GOT3 (cell line): ENCODE measurements around the gene STUB1.
A peak's percentile ranks its signal among the peaks of the same experiment; 100 is the strongest.

Source experiments
- DNase-seq: peaks from one replicate; lab custom pipeline; 2025; ENCODE audit warnings: mixed read lengths; lab: John Stamatoyannopoulos, UW

Gene STUB1

DNA sequence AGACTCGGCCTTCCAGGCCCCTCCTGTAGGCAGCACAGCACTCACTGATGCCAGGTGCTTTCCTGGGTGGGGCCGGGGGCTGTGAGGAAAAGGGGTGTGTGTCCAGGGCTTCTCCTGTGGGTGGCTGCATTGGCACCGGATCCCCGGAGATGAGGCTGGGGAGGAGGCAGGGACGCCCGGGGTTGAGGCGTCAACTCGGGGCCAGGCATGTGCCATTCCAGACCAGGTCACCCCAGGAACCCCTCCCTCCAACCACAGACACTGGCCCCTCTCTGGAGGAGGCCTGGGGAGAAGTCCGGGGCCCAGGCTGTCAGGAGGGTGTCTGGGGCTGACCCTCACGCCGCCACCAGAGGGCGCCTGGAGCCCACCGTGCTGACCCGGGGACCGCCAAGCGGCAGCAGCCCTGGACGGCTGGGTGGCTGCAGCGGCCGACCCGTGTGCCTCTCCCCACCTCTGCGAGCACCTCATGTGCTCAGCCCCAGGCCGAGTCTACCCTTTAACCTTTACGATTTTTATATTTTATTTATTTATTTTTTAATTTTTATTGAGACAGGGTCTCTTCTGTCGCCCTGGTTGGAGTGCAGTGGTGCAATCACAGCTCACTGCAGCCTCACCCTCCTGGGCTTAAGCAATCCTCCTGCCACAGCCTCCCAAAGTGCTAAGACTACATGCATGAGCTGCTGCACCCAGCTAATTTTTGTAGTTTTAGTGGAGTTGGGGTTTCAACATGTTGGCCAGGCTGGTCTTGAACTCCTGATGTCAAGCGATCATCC lies 31.5 kb downstream of the STUB1 start:
- DNase-seq, result peak; percentile 34

DNA sequence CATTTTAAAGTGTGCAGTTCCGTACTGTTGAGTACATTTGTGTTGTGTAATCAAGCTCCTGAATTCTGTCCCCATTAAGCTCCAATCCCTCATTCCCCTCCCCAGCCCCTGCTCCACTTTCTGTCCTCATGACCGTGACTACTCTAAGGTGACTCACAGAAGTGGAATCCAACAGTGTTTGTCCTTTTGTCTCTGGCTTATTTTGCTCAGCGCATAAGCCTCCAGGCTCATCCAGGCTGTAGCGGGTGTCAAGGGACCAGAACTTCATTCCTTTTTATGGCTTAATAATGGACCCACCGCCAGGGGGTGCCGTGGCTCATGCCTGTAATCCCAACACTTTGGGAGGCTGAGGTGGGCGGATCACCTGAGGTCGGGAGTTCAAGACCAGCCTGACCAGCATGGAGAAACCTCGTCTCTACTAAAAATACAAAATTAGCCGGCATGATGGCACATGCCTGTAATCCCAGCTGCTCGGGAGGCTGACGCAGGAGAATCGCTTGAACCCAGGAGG lies 32.6 kb downstream of the STUB1 start:
- DNase-seq, result peak; percentile 68

DNA sequence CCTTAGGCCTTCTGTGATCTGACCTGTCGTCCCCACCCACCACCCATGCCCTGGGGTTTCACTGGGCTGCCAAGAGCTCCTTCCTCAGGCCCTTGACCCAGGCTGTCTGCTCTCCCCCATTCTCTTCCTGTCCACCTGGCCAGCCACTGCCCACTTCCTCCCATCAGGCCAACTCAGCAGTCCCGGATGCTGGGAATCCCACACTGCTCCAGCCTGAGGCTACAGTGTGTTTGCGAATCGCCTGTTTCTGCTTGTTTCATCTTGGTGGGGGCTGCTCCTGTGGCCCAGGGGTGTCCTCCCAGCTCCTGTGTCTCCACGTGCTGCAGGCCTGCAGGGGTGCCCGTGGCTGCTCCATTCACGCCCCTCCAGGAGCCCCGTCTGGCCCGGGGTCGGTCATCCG lies 33.9 kb downstream of the STUB1 start:
- DNase-seq, result no peak

DNA sequence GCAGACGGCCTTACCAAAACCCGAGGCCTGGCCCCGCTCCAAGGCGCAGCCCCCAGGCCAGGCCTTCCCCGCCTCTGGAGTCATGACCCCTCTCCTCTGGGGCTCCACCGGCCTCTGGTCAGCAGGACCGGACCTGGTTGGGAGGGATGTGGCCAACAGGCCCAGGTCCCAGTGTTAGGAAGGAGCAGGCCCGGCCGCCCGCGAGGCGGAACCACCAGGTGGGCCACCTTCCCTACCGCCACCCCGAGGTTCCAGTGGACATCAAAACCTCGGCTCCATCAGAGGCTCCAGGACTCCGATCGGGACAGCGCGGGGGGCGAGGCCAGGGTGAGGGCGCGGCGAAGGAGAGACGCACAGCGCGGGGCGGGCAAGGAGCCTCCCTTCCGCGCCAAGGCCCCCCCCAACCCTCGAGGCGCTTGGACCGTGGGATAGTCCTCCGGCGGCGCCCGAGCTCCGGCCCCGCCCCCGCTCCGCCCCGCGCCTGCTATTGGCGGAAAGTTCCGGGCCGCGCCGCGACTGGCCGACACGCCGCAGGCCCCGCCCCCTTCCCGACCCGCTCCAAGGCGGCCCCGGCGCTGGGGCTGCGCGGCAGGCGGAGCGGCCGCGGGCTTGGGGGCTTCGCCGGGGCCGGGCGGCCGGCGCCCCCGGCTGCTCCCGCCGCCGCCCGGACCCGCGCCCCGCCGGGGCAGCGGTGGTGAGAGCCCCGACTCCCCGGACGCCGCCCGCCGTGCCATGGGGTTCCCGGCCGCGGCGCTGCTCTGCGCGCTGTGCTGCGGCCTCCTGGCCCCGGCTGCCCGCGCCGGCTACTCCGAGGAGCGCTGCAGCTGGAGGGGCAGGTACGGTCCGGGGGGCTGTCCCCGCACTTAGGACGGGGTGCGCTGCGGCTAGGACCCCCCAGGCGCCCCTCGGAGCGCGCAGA lies 34.6 kb downstream of the STUB1 start, which contains the start of gene METRN:
Gene METRN (plus strand): TSS at position 561 of the 919 bp plus-strand sequence. CDS start 172 bp downstream, at position 733.
- peak; percentile 65 for DNase-seq

DNA sequence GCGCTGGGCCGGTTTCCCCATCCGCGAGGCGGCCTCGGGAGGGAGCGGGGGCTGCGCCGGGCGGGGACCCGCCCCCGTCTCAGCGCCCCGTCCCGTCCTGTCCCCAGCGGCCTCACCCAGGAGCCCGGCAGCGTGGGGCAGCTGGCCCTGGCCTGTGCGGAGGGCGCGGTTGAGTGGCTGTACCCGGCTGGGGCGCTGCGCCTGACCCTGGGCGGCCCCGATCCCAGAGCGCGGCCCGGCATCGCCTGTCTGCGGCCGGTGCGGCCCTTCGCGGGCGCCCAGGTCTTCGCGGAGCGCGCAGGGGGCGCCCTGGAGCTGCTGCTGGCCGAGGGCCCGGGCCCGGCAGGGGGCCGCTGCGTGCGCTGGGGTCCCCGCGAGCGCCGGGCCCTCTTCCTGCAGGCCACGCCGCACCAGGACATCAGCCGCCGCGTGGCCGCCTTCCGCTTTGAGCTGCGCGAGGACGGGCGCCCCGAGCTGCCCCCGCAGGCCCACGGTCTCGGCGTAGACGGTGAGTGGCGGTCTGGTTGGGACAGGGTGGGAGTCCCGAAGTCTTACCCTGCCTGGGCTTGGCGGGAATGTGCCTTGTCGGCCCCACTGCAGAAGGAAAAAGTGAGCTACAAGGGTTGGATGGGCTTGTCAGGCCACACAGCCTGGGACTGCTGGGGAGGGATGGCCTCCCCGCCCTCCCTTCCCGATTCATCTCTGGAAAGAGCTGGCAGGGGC lies 35.4 kb downstream of the STUB1 start:
- no peak for DNase-seq

DNA sequence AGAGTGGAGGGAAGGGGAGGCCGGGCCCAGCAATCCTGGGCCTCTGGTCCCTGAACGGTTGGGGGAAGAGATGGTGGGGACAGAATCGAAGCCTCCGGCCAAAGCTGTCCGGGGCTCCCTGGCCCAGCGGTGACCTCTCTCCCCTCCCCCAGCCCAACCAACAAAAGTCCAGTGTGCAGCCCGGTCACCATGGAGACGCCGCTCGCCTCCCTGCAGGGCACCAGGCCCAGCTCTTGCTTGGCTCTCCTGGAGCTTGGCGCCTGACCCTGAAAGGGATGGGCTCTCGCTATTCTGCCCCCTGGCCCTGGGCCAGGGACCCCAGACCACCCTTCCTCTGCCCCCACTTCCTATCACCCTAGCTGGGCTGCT lies 36.0 kb downstream of the STUB1 start:
- DNase-seq, result no peak

DNA sequence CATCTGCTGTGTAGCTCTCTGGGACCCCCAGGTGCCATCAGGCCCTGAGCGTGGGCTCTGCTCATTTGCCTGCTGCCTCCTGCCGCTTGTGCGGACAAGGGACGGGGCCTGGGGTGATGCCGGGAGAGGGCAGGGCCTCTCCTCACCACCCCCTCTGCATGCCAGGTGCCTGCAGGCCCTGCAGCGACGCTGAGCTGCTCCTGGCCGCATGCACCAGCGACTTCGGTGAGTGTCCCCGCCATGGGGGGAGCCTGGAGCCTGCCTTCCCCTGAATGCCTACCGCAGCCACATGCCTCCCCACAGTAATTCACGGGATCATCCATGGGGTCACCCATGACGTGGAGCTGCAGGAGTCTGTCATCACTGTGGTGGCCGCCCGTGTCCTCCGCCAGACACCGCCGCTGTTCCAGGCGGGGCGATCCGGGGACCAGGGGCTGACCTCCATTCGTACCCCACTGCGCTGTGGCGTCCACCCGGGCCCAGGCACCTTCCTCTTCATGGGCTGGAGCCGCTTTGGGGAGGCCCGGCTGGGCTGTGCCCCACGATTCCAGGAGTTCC lies 36.6 kb downstream of the STUB1 start:
- no peak for DNase-seq

DNA sequence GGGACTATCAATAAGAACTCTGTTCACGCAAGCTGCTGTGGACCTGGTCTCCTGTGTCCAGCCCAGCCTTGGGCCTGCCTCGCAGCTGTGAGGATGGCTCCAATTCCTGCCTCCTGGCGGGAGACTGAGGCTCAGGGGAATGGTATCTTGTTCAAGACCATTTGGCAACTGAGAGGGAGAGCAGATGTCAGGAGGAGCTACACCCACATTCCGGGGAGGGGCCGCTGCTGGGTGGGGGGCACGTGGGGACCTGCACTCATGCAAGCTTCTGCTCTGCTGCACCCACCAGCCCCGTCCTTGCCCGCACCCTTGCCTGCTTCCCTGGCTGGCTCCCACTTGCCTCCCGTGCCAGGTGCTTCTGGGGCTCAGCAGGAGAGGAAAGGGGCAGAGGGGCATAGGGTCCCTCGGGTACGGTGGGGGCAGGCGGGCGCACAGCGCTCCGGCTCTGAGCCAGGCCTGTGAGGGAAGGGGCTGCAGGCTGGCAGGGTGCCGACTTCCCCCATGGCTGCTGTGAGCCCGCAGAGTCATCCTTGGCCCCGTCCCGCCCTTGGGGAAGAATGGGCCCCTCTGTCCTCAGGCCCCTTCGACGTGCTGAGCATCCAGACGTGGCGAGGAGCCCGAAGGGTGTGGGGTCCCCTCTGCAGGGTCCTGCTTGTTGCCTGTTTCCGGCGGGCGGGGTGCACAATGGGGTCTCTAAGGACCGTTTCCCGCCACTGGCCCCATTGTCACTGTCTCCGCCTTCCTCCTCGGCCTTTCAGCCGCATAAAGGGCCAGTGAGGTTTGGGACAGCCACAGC lies 37.4 kb downstream of the STUB1 start:
- DNase-seq, result no peak

DNA sequence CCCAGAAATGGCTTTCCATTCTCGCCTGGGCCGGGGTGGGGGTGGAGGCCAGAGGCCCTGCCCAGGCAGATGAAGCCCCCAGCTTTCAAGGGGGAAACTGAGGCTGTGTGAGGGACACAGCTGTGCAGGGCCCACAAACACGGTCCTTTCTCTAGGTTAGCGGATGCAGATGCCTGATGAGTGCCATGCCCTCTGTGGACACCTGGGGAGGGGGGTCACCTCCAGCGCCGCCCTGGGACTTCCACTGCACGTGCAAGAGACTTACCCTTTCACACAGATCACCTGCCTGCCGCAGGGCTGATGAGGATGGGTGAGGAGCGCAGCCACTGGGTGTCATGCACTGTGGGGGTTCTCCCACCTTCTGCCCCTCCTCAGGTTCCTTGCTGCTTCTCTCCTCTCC lies 38.2 kb downstream of the STUB1 start:
- no peak for DNase-seq

DNA sequence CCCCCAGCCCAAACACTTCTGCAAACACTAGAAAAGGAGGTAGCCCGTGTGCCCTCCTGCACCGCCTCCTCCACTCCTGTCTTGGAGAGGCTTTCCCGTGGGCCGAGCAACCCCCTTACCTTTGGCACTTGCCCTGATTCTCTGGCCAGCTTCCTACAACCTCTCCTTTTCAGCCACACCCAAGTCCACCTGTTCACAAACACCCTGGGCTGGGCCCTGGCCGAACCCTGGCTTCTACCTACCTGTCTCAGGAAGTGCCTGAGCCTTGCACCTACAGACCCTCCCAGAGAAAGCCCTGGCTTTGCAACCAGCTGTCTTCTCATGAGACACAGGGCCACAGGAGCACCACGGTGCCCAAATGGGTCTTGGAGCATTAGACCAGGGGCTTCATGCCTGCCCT lies 38.7 kb downstream of the STUB1 start:
- DNase-seq, result no peak

DNA sequence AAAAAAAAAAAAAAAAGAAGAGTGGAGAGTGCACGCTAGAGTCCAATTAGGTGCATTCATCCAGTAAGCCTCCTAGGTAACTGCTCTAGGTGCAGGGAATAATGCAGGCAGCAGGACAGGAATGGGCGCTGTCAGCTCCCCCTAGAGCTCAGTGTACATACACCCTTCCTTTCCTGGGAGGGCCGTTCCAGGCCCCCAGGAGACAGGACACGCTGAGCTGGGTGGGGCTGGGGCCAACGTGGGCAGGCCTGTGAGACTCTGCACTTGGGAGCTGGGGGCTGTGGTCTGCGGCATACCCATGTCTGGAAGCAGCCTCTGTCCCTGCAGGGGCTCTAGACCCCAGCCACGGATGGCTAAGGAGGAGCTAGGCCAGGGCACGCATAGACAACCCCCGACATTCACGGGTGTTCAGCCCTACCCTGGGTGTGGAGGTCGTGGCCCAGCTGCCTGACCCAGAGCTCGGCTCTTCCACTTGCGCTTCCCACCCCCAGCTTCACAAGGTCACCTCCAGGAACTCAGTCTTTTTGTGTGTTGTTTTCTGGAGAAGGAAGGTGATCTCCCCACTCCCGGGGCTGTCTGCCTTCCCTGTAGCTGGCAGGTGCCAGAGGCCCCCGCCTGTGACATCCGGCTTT lies 39.7 kb downstream of the STUB1 start:
- DNase-seq, result no peak

DNA sequence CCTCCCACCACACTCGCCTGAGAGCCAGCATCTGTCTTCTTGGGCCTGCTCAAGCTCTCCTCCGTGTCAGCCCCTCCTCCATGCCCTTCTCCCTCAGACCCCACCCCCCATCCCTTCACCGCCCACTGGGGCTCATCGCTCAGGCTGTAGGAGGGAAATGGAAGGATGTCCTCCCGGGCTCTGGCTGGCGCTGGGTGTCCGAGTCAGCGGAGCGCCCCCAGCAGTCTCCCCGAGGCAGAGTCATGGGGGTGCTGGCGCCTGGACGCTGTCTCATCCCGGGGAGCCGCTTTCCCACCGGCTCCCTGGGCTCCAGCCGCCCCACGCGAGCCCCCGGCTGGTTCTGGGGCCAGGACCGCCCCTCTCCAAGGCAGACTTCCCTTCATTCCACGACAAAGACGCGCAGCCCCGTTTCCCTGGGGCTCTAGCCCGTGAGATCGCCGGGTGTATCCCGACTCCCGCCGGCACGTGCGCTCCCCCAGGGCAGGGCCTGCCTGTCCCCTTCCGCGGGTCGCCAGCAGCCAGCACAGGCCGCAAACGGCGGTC lies 40.3 kb downstream of the STUB1 start:
- no peak for DNase-seq

DNA sequence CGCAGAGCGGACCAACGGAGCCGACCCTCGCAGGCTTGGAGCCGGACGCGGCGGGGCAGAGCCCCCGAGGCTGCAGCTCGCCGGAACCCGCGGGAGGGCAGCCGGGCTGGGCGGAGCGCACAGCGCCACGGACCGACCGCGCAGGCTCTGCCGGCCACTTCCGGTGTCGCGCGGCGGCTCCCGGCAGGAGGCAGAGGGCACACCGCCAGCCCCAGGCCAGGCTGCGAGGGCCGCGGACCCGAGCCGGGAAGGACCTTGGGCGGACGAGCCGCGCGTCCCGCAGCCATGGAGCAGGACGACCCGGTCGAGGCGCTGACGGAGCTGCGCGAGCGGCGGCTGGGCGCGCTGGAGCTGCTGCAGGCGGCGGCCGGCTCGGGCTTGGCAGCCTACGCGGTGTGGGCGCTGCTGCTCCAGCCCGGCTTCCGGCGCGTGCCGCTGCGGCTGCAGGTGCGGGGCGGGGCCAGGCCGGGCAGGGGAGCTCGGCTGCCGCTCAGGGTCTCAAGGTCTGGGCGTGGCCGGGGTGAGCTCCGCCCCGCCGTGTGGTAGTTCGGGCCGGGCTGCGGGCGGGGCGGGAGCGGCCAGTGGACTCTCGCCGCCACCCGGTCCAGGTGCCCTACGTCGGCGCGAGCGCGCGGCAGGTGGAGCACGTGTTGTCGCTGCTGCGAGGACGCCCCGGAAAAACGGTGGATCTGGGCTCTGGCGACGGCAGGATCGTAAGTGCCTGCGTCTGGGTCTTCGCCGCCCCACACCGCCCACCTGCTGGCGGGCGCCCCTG lies 41.0 kb downstream of the STUB1 start, which contains the start of gene ANTKMT:
Gene ANTKMT (plus strand): TSS at position 157 of the 775 bp plus-strand sequence. CDS start 129 bp downstream, at position 286.
- peak; percentile 44 for DNase-seq

DNA sequence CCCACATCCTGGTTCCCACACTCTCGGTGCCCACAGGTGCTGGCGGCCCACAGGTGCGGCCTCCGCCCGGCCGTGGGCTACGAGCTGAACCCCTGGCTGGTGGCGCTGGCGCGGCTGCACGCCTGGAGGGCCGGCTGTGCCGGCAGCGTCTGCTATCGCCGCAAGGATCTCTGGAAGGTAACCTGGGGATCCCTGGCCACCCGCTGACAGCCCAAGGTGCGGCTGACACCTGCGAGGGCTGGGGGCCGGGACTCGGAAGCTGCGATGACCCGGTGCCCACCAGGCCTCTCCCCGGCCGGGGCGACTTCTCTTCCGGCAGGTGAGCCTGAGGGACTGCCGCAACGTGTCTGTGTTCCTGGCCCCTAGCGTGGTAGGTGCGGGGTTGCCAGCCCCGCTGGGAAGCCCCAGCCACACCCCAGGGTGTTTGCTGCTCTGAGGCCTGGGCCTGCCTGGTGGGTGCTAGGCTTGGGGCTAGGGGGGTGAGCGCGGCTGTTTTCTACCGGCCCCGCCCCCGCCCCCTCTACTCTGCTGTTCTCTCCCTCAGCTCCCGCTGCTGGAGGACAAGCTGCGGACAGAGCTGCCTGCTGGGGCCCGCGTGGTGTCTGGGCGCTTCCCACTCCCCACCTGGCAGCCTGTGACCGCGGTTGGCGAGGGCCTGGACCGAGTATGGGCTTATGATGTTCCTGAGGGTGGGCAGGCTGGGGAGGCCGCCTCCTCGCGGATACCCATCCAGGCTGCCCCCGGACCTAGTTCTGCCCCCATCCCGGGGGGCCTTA lies 41.7 kb downstream of the STUB1 start:
- DNase-seq, result no peak

DNA sequence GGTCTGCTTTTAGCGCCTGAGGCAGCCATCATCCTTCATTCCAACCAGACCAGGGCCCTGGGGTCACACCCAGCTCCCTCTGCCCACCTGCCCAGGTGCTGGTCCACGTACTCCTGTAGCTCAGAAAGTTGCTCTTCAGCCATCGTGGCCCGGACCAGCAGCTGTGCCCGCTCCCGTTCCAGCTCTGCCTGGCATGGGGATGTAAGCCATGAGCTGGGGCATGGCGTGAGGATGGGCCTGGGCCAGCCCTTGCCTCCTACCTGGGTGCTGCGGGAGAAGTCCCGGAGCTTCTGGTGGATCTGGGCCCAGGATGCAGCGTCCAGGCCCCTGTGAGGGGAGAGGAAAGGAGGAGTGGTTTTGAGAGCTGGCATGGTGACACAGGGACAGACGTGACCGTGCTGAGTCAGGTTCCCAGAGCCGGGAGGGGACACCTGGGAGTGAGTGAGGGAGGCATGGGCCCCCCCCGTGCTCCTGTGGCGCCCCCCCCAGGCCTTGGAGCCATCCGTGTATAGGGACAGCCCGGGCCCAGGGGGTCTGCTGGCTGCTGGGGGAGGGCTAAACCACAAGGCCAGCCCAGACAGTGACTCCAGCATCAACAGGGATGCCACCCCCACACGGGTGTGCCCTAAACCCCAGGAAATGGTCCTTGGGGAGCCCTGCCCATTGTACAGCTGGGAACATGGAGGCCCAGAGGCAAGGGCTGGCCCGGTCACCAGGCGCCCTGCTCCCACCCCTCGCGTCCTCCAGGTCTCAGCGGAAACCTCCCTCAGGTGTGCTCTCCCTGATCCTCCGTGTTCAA lies 42.8 kb downstream of the STUB1 start:
- DNase-seq, result no peak

DNA sequence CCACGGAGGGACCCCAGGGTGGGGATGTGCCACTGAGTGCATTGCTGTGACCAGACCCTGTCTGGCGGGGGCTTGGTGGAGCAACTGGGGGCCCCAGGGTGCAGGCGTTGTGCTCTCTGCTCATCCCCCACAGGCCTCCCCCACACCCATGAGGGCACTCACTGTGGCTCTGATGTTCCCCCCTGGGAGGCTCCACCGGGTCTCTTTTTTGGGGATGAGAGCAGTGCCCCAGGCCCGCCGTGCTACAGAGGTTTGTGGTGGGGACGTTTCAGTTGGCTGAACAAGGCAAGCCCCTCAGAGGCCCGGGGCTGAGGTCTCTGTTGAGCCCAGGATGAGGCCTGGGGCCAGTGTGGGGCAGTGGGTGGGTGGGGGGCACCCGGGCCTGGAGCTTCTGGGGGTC lies 43.5 kb downstream of the STUB1 start:
- DNase-seq, result no peak

DNA sequence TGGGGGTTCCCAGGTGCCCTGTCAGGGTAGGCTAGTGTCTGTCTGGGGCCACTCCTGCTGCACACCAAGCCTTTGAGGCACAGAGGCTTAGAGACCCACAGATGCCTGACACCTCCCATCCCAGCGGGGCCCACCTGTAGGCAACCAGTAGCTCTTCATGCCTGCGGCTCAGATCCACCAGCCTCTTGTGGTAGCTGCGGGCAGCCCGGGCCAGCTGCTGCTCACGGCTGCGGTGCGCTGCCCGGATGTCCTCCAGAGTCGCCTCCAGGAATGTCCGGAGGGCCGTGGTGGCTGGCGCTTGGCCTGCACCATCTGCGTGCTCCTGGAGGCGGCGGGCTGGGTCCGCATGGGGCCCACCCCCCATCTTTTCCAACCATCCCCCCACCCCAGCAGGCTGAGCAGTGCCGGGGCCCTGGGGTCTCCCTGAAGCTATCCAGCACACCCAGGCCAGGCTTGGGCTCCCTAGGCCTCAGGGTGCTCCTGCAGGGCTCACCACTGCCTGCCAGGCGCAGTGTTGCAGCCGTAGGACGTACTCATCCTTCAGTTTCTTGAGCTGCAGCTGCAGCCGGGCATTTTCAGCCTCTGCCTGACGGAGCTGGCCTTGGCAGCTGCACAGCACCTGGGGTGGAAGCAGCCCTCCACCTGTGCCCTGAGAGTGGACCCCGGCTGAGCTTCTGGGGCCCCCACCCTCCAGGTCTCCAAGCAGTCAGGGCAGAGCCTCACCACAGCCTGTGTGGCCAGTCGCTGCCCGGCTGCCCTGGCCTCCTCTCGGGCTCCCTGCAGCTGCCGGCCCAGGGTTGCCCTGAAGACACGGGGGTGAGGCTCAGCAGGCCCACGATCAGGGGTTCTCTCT lies 44.2 kb downstream of the STUB1 start:
- no peak for DNase-seq
